ENCODE measurements around the gene GTPBP4.

Gene GTPBP4

DNA sequence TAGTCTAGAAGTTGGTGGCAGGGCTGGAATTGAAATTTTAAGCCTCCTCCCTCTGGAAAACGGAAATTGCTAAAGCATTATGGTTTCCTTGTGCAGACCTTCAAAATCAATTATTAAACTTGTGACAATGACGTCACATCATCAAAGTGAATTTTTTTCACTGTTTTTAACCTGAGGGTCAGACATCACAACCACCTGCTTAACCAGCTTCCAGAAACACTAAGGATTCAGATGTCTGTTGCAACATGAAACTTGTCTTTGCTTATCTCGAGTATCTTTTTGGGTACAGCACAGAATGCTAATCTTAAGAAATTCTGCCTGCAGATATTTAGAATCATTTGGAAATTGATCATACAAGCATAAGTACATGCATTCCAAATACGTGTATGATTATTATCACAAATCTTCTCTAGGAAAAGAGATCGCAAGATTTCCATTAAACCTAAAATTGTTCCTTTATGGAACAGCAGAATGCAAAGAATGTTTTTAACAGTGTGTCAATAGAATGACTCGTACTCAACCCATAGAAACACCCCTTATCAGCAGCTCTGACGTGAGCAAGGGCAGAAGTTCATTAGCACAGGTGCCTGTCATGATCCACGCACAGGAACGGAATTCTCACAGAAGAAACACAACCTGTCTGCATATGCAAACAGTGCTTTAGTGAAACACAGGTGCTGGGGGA, 4.1 kb upstream of the GTPBP4 start:
- no peak for FAIRE-seq
- TF ChIP-seq, protein P1, sequence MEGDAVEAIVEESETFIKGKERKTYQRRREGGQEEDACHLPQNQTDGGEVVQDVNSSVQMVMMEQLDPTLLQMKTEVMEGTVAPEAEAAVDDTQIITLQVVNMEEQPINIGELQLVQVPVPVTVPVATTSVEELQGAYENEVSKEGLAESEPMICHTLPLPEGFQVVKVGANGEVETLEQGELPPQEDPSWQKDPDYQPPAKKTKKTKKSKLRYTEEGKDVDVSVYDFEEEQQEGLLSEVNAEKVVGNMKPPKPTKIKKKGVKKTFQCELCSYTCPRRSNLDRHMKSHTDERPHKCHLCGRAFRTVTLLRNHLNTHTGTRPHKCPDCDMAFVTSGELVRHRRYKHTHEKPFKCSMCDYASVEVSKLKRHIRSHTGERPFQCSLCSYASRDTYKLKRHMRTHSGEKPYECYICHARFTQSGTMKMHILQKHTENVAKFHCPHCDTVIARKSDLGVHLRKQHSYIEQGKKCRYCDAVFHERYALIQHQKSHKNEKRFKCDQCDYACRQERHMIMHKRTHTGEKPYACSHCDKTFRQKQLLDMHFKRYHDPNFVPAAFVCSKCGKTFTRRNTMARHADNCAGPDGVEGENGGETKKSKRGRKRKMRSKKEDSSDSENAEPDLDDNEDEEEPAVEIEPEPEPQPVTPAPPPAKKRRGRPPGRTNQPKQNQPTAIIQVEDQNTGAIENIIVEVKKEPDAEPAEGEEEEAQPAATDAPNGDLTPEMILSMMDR (IDR thresholded peaks at IDR 0.05; ENCODE audit: insufficient read depth, missing control alignments), result no peak

DNA sequence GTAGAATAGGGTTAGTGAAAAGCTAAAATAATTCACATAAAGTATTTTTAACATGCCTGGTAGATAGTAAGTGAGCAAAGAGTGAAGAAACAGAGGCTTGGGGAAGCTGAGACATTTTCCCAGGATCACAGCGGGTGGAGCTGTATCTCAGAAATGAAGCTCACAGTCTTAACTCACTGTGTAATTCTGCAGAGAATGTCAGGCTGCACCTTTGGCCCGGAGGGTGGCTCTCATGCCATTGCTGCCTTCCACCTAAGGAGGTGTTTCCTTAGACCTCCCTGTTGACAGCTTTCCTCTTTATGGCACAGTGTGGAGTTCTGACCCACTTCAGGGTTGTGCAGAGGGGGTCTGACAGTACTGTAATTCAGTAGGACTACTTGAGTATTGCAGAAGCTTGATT, 2.9 kb upstream of the GTPBP4 start:
- FAIRE-seq (no peak), DNase-seq (ENCODE audit: insufficient read length, low spot score) (no peak)
- TF ChIP-seq, protein P1 (IDR thresholded peaks at IDR 0.05; ENCODE audit: insufficient read depth, missing control alignments), result no peak

More for the DNA sequence above, 4.1 kb upstream of the GTPBP4 start:
- DNase-seq (ENCODE audit: insufficient read length, low spot score), result no peak

DNA sequence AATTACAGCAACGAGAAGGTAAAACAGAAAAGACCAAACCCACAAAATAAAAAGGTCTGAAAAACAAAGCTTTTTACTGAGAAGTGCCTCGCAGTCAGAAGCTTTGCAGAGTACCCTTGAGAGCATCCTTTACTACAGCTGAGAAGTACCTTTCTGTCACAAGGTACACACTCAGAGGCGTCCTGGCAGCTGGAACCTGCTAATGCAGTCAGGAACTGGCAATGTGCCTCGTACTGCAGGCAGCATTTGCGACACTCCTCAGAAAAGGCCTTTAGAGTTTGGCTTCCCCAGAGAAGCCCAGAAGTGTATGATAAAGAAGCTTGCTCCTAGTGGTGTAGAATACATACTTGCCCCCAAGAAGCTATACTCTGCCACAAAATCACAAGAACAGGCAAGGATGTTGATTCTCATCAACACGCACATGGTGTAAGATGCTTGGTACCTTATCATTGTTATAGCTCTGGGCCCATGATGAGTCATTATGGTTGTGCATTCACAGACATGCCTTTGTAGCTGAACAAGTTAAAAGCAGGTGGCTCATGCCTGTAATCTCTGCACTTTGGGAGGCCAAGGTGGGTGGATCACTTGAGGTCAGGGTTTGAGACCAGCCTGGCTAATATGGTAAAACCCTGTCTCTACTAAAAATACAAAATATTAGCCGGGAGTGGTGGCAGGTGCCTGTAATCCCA, 2.0 kb upstream of the GTPBP4 start:
- no peak for DNase-seq (ENCODE audit: insufficient read length, low spot score)
- TF ChIP-seq, protein P1 (IDR thresholded peaks at IDR 0.05; ENCODE audit: insufficient read depth, missing control alignments), result no peak
- no peak for FAIRE-seq

DNA sequence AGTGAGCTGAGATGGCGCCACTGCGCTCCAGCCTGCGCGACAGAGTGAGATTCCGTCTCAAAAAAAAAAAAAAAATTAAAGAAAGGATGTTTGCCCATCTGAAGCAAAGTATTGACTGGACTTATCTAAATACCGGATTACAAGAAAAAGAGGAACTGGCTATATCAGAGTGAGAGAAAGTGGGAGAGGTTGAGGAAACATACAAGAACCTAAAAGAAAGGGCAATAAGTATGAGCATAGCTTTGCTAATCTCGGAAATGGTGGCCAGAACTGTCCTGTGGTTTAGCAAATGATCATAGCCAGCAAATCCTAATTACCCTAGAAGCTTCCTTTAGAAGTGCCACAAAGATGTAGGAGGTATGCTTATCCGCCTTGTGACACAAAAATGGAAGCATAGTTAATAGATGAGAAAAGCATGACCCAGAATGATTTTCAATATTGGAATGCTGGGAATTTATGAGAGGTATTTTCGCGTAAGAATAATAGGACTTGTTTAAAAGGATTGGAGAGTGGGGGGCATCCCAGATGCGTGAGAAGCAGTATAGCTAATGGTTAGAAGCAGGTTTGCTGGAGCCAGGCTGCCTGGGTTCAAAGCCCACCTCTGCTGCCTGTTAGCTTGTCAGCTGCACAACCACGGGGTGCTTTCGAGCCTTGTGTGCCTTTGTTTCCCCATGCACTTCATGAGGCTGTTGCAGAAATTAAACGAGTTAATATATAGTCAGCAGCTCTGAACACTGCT, 1.2 kb upstream of the GTPBP4 start:
- no peak for FAIRE-seq
- TF ChIP-seq, protein P1 (IDR thresholded peaks at IDR 0.05; ENCODE audit: insufficient read depth, missing control alignments), result no peak
- no peak for DNase-seq (ENCODE audit: insufficient read length, low spot score)

DNA sequence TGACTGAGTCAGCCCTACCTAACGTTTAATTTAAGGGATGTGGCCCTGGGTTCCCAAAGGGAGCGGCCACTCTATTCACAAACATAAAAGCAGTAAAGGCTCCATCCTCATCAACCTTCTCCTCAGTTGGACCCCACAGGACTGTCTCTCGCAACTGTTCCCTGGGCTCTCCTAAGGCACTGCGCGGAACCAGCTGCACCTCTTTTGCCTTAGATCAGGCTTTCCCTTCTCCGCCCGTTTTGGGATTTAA, 689 bp upstream of the GTPBP4 start:
- TF ChIP-seq, protein P1 (IDR thresholded peaks at IDR 0.05; ENCODE audit: insufficient read depth, missing control alignments), result no peak

DNA sequence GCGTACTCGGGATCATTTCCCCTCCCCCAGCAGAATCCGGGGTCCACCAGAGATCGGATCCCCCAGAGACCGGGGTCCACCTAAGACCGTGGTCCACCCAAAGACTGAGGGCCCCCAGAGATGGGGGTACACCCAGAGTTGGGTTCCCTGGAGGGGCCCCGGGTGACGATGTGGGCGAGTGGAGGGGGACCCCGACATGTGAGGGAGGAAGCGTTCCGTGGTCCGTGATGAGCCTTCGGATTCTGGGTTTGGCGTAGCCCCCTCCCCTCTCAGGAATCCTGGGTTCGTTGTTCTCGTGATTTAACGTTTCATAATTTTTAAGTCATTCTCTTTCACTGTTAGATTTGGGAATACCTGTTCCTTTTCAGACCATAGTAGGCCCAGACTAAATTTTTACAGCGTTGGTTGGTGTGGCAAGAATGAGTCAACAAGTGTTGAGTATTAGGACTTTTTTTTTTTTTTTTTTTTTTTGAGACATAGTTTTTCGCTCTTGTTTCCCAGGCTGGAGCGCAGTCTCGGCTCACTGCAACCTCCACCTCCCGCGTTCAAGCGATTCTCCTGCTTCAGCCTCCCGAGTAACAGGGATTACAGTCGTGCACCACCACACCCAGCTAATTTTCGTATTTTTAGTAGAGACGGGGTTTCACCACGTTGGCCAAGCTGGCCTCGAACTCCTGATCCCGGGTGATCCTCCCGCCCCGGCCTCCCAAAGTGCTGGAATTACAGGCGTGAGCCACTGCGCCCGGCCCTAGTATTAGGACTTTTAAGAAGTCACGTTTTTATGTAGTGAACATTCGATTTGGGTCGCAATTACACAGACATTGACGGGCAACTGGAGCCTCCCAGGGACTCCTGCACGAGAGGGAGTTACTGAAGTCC, 672 bp downstream of the GTPBP4 start:
- DNase-seq (ENCODE audit: insufficient read length, low spot score), result peak; percentile 47
- TF ChIP-seq, protein P1 (IDR thresholded peaks at IDR 0.05; ENCODE audit: insufficient read depth, missing control alignments), result no peak
- FAIRE-seq, result no peak

More for the DNA sequence above, 689 bp upstream of the GTPBP4 start:
- DNase-seq (ENCODE audit: insufficient read length, low spot score), result no peak
- no peak for FAIRE-seq
